H1 (cell line): ENCODE data around the gene LRP5. TPM values are rescaled to one million over a fixed set of nuclear protein-coding genes. Genes with fewer than 3 reads are reported as not detected.

Source experiments
- CTCF ChIA-PET: fragments of 300-600 bp; sonication (Branson Sonifier 250); formaldehyde crosslinking; loops from one replicate; lab custom pipeline; 2021; ENCODE audit not compliant: partially characterized antibody; lab: Charles Lee
- POLR2A ChIA-PET: fragments of 300-600 bp; sonication (Branson Sonifier 250); formaldehyde crosslinking; loops from one replicate; lab custom pipeline; 2021; ENCODE audit warnings: inconsistent platforms; ENCODE audit not compliant: partially characterized antibody; lab: Charles Lee
- DNase-seq, 2 experiments: peaks; one replicate each; pipeline versions ENCODE4 v3.0.0 to v3.0.0-alpha.2; 2010 to 2022; ENCODE audit warnings: low spot score in 2 of 2, low read depth in 1 of 2, mixed read lengths in 1 of 2
- FAIRE-seq: peaks from 2 replicates; lab custom pipeline; 2011; peaks lifted over from hg19 to GRCh38; lab: Jason Lieb, UNC
- H2AFZ ChIP-seq: 2 replicates; pipeline ENCODE4 v1.8.1; 2012; ENCODE audit warnings: low read length, inconsistent platforms
- H2AK5ac ChIP-seq: 2 replicates; pipeline ENCODE4 v1.6.1; 2013; ENCODE audit warnings: low read depth, low read length
- H2BK120ac ChIP-seq: replicated peaks from 2 replicates; pipeline ENCODE3; 2013; ENCODE audit warnings: low read depth, low read length, inconsistent platforms
- H2BK12ac ChIP-seq: 2 replicates; pipeline ENCODE4 v1.6.1; 2013; ENCODE audit warnings: low read depth, low read length
- H2BK15ac ChIP-seq: 2 replicates; pipeline ENCODE4 v1.6.1; 2013; ENCODE audit warnings: low read length
- H2BK20ac ChIP-seq: 2 replicates; pipeline ENCODE4 v1.6.1; 2013; ENCODE audit warnings: low read length
- H2BK5ac ChIP-seq: 2 replicates; pipeline ENCODE4 v1.6.1; 2013; ENCODE audit warnings: low read depth, low read length
- H3K14ac ChIP-seq: 2 replicates; pipeline ENCODE4 v1.6.1; 2013; ENCODE audit warnings: inconsistent platforms; ENCODE audit not compliant: insufficient read length
- H3K18ac ChIP-seq: 2 replicates; pipeline ENCODE4 v1.6.1; 2013; ENCODE audit warnings: low read length; ENCODE audit errors: extremely low read depth
- H3K23ac ChIP-seq: 2 replicates; pipeline ENCODE4 v1.6.1; 2013; ENCODE audit warnings: inconsistent platforms; ENCODE audit not compliant: insufficient read length
- H3K23me2 ChIP-seq: 2 replicates; pipeline ENCODE4 v1.6.1; 2013; ENCODE audit warnings: low read depth, low read length
- H3K27ac ChIP-seq: 2 replicates; pipeline ENCODE4 v1.6.1; 2011; ENCODE audit warnings: low read depth, low read length, inconsistent platforms
- H3K27me3 ChIP-seq, 4 experiments: replicated peaks in 1 of 4; 1 replicate in 1 of 4; 2 replicates in 3 of 4; pipeline versions ENCODE4 v1.6.1 to v1.8.1; 2011 to 2013; ENCODE audit warnings: low read length in 3 of 4, mild to moderate bottlenecking in 3 of 4, inconsistent platforms in 2 of 4, mixed read lengths in 2 of 4, moderate library complexity in 1 of 4; ENCODE audit not compliant: control insufficient read depth in 3 of 4, insufficient read depth in 3 of 4; ENCODE audit errors: extremely low read depth in 1 of 4
- H3K36me3 ChIP-seq, 4 experiments: 2 replicates each; pipeline versions ENCODE4 v1.6.1 to v1.8.1; 2011 to 2013; ENCODE audit warnings: mild to moderate bottlenecking in 4 of 4, low read length in 3 of 4, moderate library complexity in 2 of 4, control low read depth in 1 of 4, inconsistent platforms in 1 of 4; ENCODE audit not compliant: insufficient read depth in 4 of 4, control insufficient read depth in 2 of 4
- H3K4ac ChIP-seq: replicated peaks from 2 replicates; pipeline ENCODE3; 2013; ENCODE audit warnings: low read length, low read depth, mixed read lengths, inconsistent platforms; ENCODE audit not compliant: insufficient read length
- H3K4me1 ChIP-seq, 4 experiments: replicated peaks in 1 of 4; 1 replicate in 1 of 4; 2 replicates in 3 of 4; pipeline versions ENCODE4 v1.6.1 to v1.8.1; 2011 to 2013; ENCODE audit warnings: low read length in 3 of 4, inconsistent platforms in 2 of 4, mixed read lengths in 1 of 4; ENCODE audit not compliant: insufficient read depth in 4 of 4, control insufficient read depth in 3 of 4
- H3K4me2 ChIP-seq, 2 experiments: 2 replicates each; pipeline versions ENCODE4 v1.6.1 to v1.8.1; 2011 to 2013; ENCODE audit warnings: low read depth in 2 of 2, low read length in 2 of 2, control low read depth in 1 of 2, inconsistent platforms in 1 of 2, mild to moderate bottlenecking in 1 of 2; ENCODE audit not compliant: insufficient read depth in 1 of 2
- H3K4me3 ChIP-seq, 4 experiments: fragments of 200-600, 300-600 bp in 1 of 4; sonication (generic), shearing (Covaris generic), sonication (Bioruptor Twin) in 1 of 4; 2 replicates each; pipeline versions ENCODE4 v1.5.1 to v1.8.1; 2011 to 2016; ENCODE audit warnings: low read length in 4 of 4, low read depth in 3 of 4, control low read depth in 2 of 4, inconsistent platforms in 2 of 4, mild to moderate bottlenecking in 2 of 4, mixed read lengths in 1 of 4, moderate library complexity in 1 of 4; ENCODE audit not compliant: insufficient read depth in 2 of 4; ENCODE audit errors: extremely low read depth in 1 of 4
- H3K56ac ChIP-seq: replicated peaks from 2 replicates; pipeline ENCODE3; 2013; ENCODE audit warnings: low read depth, mild to moderate bottlenecking, mixed read lengths, low read length, inconsistent platforms; ENCODE audit not compliant: insufficient read length
- H3K79me1 ChIP-seq: 2 replicates; pipeline ENCODE4 v1.6.1; 2013; ENCODE audit warnings: low read depth, low read length, control low read depth
- H3K79me2 ChIP-seq, 2 experiments: 2 replicates each; pipeline versions ENCODE4 v1.6.1 to v1.8.1; 2012 to 2013; ENCODE audit warnings: low read length in 2 of 2, mild to moderate bottlenecking in 2 of 2, inconsistent platforms in 1 of 2; ENCODE audit not compliant: insufficient read depth in 2 of 2, control insufficient read depth in 1 of 2
- H3K9ac ChIP-seq, 4 experiments: replicated peaks in 1 of 4; 1 replicate in 1 of 4; 2 replicates in 3 of 4; pipeline versions ENCODE4 v1.6.1 to v1.8.1; 2011 to 2013; ENCODE audit warnings: low read depth in 3 of 4, low read length in 3 of 4, control low read depth in 2 of 4, mild to moderate bottlenecking in 2 of 4, moderate library complexity in 2 of 4, inconsistent platforms in 1 of 4; ENCODE audit errors: extremely low read depth in 1 of 4
- H3K9me3 ChIP-seq, 2 experiments: 2 replicates each; pipeline versions ENCODE4 v1.6.1 to v1.8.1; 2012 to 2013; ENCODE audit warnings: mild to moderate bottlenecking in 2 of 2, moderate library complexity in 2 of 2, control low read depth in 1 of 2, inconsistent platforms in 1 of 2, low read depth in 1 of 2, low read length in 1 of 2, mixed read lengths in 1 of 2; ENCODE audit not compliant: insufficient read depth in 2 of 2
- H4K20me1 ChIP-seq, 2 experiments: replicated peaks in 1 of 2; 2 replicates each; pipeline versions ENCODE3 to v1.8.1; 2011 to 2013; ENCODE audit warnings: inconsistent platforms in 2 of 2, low read length in 2 of 2, mild to moderate bottlenecking in 1 of 2; ENCODE audit not compliant: insufficient read depth in 2 of 2, control insufficient read depth in 1 of 2
- H4K5ac ChIP-seq: 2 replicates; pipeline ENCODE4 v1.6.1; 2013; ENCODE audit warnings: low read length, low read depth, mixed read lengths, inconsistent platforms; ENCODE audit not compliant: insufficient read length
- H4K8ac ChIP-seq: 2 replicates; pipeline ENCODE4 v1.8.0; 2013; ENCODE audit warnings: mild to moderate bottlenecking, moderate library complexity, low read length, inconsistent platforms; ENCODE audit not compliant: insufficient read depth; ENCODE audit errors: extremely low read depth
- H4K91ac ChIP-seq: replicated peaks from 2 replicates; pipeline ENCODE3; 2013; ENCODE audit warnings: low read length, mixed read lengths, inconsistent platforms; ENCODE audit not compliant: insufficient read length
- FOSL1 ChIP-seq: IDR thresholded peaks from 2 replicates; pipeline ENCODE4 v1.6.1; 2011; ENCODE audit warnings: mild to moderate bottlenecking, low read depth, low read length, moderate library complexity; ENCODE audit not compliant: insufficient read depth
- MAFK ChIP-seq: IDR thresholded peaks from 2 replicates; pipeline ENCODE4 v1.6.1; 2012; ENCODE audit warnings: low read depth, mild to moderate bottlenecking, improper control_type of control experiment, low read length
- SUZ12 ChIP-seq: fragments of 200-600 bp; sonication (generic); IDR thresholded peaks from 2 replicates; pipeline ENCODE4 v1.6.1; 2012; ENCODE audit warnings: mild to moderate bottlenecking, inconsistent platforms, low read length, moderate library complexity, mixed read lengths
- TEAD4 ChIP-seq: IDR thresholded peaks from 2 replicates; pipeline ENCODE4 v1.6.1; 2012; ENCODE audit warnings: low read depth, low read length, inconsistent platforms, mixed read lengths
- WGBS, 2 experiments: shearing (Covaris generic) in 1 of 2; methylation state at CpG; one replicate each; pipeline versions ENCODE4 v1.1.6 to v1.1.7; 2013 to 2015; ENCODE audit warnings: low lambda C conversion rate in 2 of 2, mixed read lengths in 2 of 2, inconsistent platforms in 1 of 2, low coverage in 1 of 2, missing lambda C conversion rate in 1 of 2; ENCODE audit not compliant: insufficient replicate concordance in 2 of 2, insufficient coverage in 1 of 2, insufficient read length in 1 of 2; ENCODE audit errors: extremely low coverage in 1 of 2, missing lambda C conversion rate in 1 of 2; 5-methylcytosine and 5-hydroxymethylcytosine counted together
- polyA plus RNA-seq, 7 experiments: library from polyadenylated mRNA; depleted of rRNA in 3 of 7; stranded (reverse) in 5 of 7; unstranded in 2 of 7; fragments of >200 nt in 5 of 7; fragments of 200-250 nt in 2 of 7; gene quantifications; 1 replicate in 5 of 7; 2 replicates in 1 of 7; 4 replicates in 1 of 7; pipeline versions ENCODE4 v1.2.1 to v1.2.3, GENCODE V29; 2011 to 2013; ENCODE audit warnings: missing spikeins in 2 of 7, mixed read lengths in 2 of 7
- total RNA-seq: library from RNA; stranded (reverse); fragmentation: NEBNext Ultra II Directional; extraction: Animal tissue kit (Norgen Biotek cat#: 25700); gene quantifications from 2 replicates; pipeline ENCODE4 v1.2.1, GENCODE V29; 2021

LRP5 gene
- total and polyA plus RNA-seq, 2 of the 8 experiments (the other 6 are each of a cell fraction or from before 2014, with no cell fraction given): 19.0 to 38.9 TPM

GRCh38 chr11:68300076-68300830 lies 12.1 kb upstream of the LRP5 start:
- POLR2A ChIA-PET: interaction anchor here (0.6 to 1.2 kb wide), 2 partner anchors 20 to 42 kb away, joined by 3 to 5 read pairs; no protein-coding TSS in a partner anchor
- H3K4me3 ChIP-seq: no peak overlapping the region
- H2BK20ac ChIP-seq: no peak overlapping the region
- H3K56ac ChIP-seq: no peak overlapping the region
- H4K91ac ChIP-seq: no peak overlapping the region
- no peak overlapping the region for H2BK120ac ChIP-seq
- H3K23me2 ChIP-seq: no peaks in the 10 kb centered on the region
- H4K20me1 ChIP-seq: no peaks in the 10 kb centered on the region
- H3K4me2 ChIP-seq: no peak overlapping the region
- no peak for FAIRE-seq
- no peaks in the 10 kb centered on the region; a peak in 2 of 7 replicates for H3K27me3 ChIP-seq
- no peak overlapping the region for H3K18ac ChIP-seq
- no peak overlapping the region for H3K9ac ChIP-seq
- H3K4ac ChIP-seq: no peak overlapping the region
- peaks cover 0 to 2% (median 0%) of the 10 kb centered on the region in 4 experiments; a peak in 2 of 7 replicates for H3K4me1 ChIP-seq
- H3K36me3 ChIP-seq: no peaks in the 10 kb centered on the region
- no peak overlapping the region for H3K23ac ChIP-seq
- H3K79me1 ChIP-seq: no peaks in the 10 kb centered on the region
- no peaks in the 10 kb centered on the region for H3K79me2 ChIP-seq
- H3K27ac ChIP-seq: no peak overlapping the region
- H2BK15ac ChIP-seq: no peak overlapping the region
- H3K9me3 ChIP-seq: peaks cover 8 to 11% of the 10 kb centered on the region in 2 experiments
- H2AK5ac ChIP-seq: no peak overlapping the region
- no peak overlapping the region for H3K14ac ChIP-seq
- no peak overlapping the region for H2AFZ ChIP-seq
- CTCF ChIA-PET: interaction anchor here (0.8 to 6.6 kb wide), 11 partner anchors 14 to 102 kb away, joined by 3 to 141 read pairs (median 24); partner anchors contain the start of gene C11orf24
- no peak overlapping the region for H4K8ac ChIP-seq
- H4K5ac ChIP-seq: no peak overlapping the region
- no peak for TF ChIP-seq SUZ12
- TF ChIP-seq MAFK: no peak
- TF ChIP-seq FOSL1: no peak
- no peak for TF ChIP-seq TEAD4
- WGBS, 2 experiments: 87% methylated on average over 10 of the region's 12 CpGs; no CpG with 5 or more reads in 1 of the 2 experiments
- no peak for DNase-seq
- no peak overlapping the region for H2BK5ac ChIP-seq
- H2BK12ac ChIP-seq: no peak overlapping the region
